Posterior vena cava (tissue), 2 donors: ENCODE data around the gene CD4. TPM values are rescaled to one million over a fixed set of nuclear protein-coding genes. Genes with fewer than 3 reads are reported as not detected.

Source experiments
- DNase-seq: peaks from one replicate; pipeline ENCODE4 v3.0.0-alpha.2; 2020; ENCODE audit warnings: low spot score
- intact Hi-C, 2 donors: fragments of 100-400 bp; cut with DNase I; formaldehyde crosslinking; loops; one replicate each; pipeline versions ENCODE4 v1.14.1 to v1.14.2; 2022 to 2023
- total RNA-seq, 2 donors: library from RNA; stranded (reverse); fragmentation: NEBNext Ultra II Directional; extraction: Animal tissue kit (Norgen Biotek cat#: 25700); gene quantifications; one replicate each; pipeline ENCODE4 v1.2.1, GENCODE V29; 2021
- donor health status: DM: yes; HTN: yes; CAD: no.
- donor health status: DM: yes; HTN: yes; CAD: no.

The CD4 gene
- total RNA-seq, 2 donors from 2014 or later, result 12.9 to 36.0 TPM

GRCh38 chr12:6791931-6792520 is 2.7 kb downstream of the CD4 start:
- DNase-seq, result no peak
- intact Hi-C loops, result no loop called here

GRCh38 chr12:6792522-6793201 is 3.3 kb downstream of the CD4 start:
- intact Hi-C loops, result no loop called here
- no peak for DNase-seq

GRCh38 chr12:6795088-6795487 is 5.8 kb downstream of the CD4 start:
- no peak for DNase-seq
- intact Hi-C loops, result no loop called here

DNA sequence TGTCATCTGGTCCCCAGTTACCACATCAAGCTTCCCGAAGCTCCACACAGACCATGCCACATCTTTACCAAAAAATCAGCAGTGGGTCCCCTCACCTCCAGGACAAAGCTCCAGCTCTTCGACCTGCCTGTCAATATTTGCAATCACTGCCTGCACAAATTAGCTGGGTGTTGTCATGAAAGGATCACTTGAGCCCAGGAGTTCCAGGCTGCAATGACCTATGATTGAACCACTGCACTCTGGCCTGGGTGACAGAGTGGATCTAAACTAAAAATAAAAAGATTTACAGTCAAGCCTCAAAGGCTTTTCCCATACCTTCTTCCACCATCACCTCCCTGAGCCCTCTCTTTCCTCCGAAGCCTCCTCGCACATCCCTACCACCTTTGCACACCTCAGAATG is 7.2 kb downstream of the CD4 start:
- intact Hi-C loops, result no loop called here
- no peak for DNase-seq

DNA sequence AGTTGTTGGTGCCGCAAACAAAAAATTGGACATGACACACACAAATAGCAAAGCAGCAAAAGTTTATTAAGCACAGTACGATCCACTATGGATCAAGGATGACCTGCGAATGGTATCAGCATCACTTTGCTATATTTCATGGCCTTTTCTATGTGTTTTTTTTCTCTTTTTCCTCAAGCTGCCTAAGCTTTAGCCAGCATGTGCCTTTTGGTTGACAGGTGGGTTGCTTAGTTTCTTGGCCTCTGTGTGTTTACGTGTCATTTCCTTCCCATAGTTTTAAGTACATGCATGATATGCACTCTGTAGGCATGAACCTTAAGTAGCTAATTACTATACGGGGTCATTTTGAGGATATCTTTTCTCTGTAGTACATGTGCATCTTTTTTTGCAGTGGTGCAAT is 9.8 kb downstream of the CD4 start:
- no peak for DNase-seq
- intact Hi-C loops, result no loop called here

GRCh38 chr12:6807170-6807569 is 17.8 kb downstream of the CD4 start:
- intact Hi-C loops, result no loop called here
- no peak for DNase-seq

DNA sequence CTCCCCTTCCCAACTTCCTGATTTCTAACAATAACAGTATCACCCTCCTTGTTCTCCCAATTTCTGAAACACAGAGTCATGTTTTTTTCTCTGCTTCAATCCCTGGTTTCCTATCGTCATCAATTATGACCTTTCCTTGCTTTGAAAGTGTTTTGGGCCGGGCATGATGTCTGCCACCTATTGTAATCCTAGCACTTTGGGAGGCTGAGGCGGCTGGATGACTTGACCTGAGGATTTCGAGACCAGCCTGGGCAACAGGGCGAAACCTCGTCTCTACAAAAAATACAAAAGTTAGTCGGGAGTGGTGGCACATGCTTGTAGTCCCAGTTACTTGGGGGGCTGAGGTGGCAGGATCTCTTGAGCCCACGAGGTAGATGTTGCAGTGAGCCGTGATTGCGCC is 19.7 kb downstream of the CD4 start:
- DNase-seq, result no peak
- intact Hi-C loops, result no loop called here

DNA sequence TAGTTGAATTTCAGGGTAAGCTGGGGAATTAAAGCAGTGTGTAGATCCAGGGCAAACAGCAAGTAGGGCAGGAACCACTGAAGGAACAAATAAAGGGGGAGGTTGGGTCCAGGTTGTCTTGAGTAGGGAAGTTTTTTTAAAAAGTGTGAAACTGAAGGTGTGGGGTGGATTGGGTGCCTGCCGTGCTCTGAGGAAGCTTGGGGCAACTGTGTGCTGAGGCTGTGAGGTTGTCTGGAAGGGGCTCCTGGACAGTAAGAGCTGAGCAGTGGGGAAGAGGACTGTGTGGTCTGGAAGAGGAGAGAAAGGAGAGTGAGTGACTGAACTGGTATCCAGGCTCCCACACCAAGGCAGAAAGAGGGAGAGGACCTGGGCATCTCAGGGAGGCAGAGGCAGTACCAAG is 21.4 kb downstream of the CD4 start:
- intact Hi-C loops, result no loop called here
- DNase-seq, result no peak

- intact Hi-C loops, result no loop called here
- DNase-seq, result no peak
These were observed 24.0 kb downstream of the CD4 start for GRCh38 chr12:6813363-6813762.

- no peak for DNase-seq
- intact Hi-C loops, result no loop called here
These were observed 27.3 kb downstream of the CD4 start for GRCh38 chr12:6816598-6816997.

DNA sequence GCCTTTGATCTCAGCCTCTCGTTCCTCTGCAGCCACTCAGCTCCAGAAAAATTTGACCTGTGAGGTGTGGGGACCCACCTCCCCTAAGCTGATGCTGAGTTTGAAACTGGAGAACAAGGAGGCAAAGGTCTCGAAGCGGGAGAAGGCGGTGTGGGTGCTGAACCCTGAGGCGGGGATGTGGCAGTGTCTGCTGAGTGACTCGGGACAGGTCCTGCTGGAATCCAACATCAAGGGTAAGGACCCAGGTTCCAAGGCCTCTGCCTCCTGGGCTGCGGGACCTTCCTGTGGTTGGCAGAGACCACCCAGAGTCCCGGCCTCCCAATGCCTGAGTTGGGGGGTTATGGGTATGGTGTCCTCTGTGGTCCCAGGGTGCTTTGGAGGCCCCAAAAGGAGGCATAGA is 27.8 kb downstream of the CD4 start:
- DNase-seq, result no peak
- intact Hi-C loops, result no loop called here

DNA sequence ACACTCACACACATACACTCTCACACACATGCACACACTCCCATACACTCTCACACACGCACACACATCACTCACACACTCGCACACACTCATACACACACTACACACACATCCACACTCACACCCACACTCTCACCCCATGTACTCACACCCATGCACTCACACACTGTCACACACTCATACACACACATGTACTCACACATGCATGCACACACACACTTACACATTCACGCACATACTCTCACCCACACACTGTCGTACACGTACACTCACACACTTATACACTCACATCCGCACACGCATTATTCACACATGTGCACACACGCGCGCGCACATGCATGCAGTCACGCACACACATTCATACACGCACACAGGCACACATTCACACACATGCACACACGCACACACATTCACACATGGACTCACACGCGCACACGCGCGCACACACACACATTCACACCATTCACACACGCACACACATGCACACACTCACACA is 28.4 kb downstream of the CD4 start:
- DNase-seq, result no peak
- intact Hi-C loops, result no loop called here

DNA sequence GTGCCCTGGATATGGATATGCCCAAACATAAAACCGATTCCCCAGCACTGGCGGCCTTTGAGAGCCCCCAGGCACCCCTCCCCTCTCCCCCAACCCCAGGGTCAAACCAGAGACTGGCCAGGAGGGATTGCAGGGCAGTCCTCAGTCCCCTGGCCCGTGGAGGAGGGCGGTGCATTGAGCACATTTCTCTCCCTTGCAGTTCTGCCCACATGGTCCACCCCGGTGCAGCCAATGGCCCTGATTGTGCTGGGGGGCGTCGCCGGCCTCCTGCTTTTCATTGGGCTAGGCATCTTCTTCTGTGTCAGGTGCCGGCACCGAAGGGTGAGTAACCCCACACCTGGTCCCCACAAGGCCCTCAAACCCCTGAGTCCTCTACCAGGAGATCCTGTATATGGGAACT is 28.9 kb downstream of the CD4 start:
- intact Hi-C loops, result no loop called here

DNA sequence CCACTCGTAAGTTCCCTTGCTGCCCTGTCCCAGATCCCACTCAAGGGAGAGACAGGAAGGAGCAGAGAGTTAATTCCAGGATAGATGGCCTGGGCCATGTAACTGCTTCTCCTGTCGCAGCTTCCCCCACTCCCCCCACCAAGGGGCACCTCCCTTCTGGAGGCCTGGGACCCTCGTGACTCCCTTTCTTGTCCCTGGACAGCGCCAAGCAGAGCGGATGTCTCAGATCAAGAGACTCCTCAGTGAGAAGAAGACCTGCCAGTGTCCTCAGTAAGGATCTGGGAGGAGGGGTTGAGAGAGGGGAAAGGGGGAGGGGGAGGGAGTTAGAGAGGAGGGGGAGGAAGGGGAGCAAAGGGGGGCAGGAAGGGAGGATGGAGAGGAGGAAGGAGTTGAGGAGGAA is 29.3 kb downstream of the CD4 start:
- no peak for DNase-seq
- intact Hi-C loops, result no loop called here

More for the DNA sequence above, 28.9 kb downstream of the CD4 start:
- DNase-seq, result no peak

GRCh38 chr12:6819106-6820030 is 30.0 kb downstream of the CD4 start:
- DNase-seq, result no peak
- intact Hi-C loops, result no loop called here

- DNase-seq, result no peak
- intact Hi-C loops, result no loop called here
These were observed 30.8 kb downstream of the CD4 start for GRCh38 chr12:6820166-6820565.

- intact Hi-C loops, result no loop called here
- DNase-seq, result no peak
These were observed 32.5 kb downstream of the CD4 start, which contains the start of gene GPR162 for GRCh38 chr12:6821591-6822425. Gene GPR162 (plus strand): TSS chr12:6821821. CDS start chr12:6823899, 2,078 bp downstream.

GRCh38 chr12:6822426-6823135 is 33.3 kb downstream of the CD4 start:
- DNase-seq, result no peak
- intact Hi-C loops, result no loop called here
